ENCODE data around the gene KCNK1. TPM values are rescaled to one million over a fixed set of nuclear protein-coding genes. Genes with fewer than 3 reads are reported as not detected.

The KCNK1 gene
- total RNA-seq, 4 donors from 2014 or later, result 0.20 to 0.49 TPM; not detected in 2

DNA sequence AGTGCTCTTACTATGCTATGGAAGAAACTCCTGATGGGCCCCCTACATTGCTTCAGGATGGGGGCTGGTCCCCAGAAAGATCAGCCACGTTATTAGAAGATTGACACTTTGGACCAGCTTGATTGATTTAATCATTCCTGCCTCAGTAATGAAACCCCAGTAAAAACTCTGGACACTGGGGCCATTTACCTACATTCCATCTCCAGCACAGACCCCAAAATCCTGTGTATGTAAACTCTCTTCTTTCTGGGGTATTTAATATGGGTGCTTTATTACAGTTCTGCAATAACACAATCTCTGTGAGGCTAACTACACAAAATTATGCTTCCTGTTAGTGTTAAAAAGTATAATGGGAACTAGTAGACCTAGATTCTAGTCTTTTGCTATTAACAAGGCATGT is 96.6 kb downstream of the KCNK1 start:
- no peak for TF ChIP-seq POLR2A (IDR thresholded peaks at IDR 0.05)
- TF ChIP-seq, protein P1, sequence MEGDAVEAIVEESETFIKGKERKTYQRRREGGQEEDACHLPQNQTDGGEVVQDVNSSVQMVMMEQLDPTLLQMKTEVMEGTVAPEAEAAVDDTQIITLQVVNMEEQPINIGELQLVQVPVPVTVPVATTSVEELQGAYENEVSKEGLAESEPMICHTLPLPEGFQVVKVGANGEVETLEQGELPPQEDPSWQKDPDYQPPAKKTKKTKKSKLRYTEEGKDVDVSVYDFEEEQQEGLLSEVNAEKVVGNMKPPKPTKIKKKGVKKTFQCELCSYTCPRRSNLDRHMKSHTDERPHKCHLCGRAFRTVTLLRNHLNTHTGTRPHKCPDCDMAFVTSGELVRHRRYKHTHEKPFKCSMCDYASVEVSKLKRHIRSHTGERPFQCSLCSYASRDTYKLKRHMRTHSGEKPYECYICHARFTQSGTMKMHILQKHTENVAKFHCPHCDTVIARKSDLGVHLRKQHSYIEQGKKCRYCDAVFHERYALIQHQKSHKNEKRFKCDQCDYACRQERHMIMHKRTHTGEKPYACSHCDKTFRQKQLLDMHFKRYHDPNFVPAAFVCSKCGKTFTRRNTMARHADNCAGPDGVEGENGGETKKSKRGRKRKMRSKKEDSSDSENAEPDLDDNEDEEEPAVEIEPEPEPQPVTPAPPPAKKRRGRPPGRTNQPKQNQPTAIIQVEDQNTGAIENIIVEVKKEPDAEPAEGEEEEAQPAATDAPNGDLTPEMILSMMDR (IDR thresholded peaks at IDR 0.05 in 4 of 5, conservative IDR thresholded peaks at IDR 0.05 in 1 of 5), result no peak
- intact Hi-C loops (cut with DNase I; ENCODE audit: low total_unique reads), result no loop called here
- no peaks in the 10 kb centered on the region for H3K9me3 ChIP-seq
- H3K27me3 ChIP-seq, result no peaks in the 10 kb centered on the region
- no peaks in the 10 kb centered on the region for H3K4me1 ChIP-seq
- no peak for ATAC-seq
- no peak overlapping the region for H3K4me3 ChIP-seq
- no peak overlapping the region for H3K27ac ChIP-seq
- no peaks in the 10 kb centered on the region for H3K36me3 ChIP-seq
- DNase-seq, result no peak
- in situ Hi-C loops (cut with MboI; ENCODE audit: low sequenced_read_pairs in 4 of 4), result no loop called here

DNA sequence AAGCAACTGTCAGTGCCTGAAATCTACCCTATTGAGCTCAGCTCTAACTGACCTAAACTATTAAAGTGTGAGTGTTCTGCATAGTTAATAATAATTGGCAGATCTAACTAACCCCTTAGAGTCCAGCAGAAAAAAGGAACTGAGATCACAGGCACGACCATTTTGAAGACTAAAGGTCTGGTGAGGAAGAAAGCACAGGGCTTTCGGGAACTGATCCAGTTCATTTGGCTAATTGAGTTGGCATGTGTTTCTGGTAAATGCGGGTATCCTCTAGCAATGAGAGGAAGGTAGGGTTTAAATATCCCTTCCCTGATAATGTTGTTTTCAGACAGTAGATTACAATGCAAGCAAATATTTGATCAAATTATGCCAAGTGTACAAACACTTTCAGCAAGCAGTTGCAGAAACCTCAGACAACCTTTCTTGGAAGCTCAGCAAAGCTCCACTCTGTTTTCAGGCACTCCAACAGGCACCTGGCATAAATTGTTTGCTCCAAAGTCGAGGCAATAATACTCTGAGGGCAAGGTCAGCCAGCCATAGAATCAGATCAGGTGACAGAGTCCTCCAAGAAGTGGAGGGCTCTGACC is 100.8 kb downstream of the KCNK1 start:
- Histone ChIP-seq H3K36me3 (no peaks in the 10 kb centered on the region), H3K4me1 (no peaks in the 10 kb centered on the region), H3K27me3 (no peaks in the 10 kb centered on the region), H3K9me3 (no peaks in the 10 kb centered on the region), H3K4me3 (no peak overlapping the region), H3K27ac (no peak overlapping the region)
- TF ChIP-seq, protein P1 (IDR thresholded peaks at IDR 0.05 in 4 of 5, conservative IDR thresholded peaks at IDR 0.05 in 1 of 5), result no peak
- no peak for TF ChIP-seq POLR2A (IDR thresholded peaks at IDR 0.05)
- intact Hi-C loops (cut with DNase I; ENCODE audit: low total_unique reads), result no loop called here
- in situ Hi-C loops (cut with MboI; ENCODE audit: low sequenced_read_pairs in 4 of 4), result no loop called here
- DNase-seq (no peak), ATAC-seq (no peak)

- in situ Hi-C loops (cut with MboI; ENCODE audit: low sequenced_read_pairs in 4 of 4) (no loop called here), intact Hi-C loops (cut with DNase I; ENCODE audit: low total_unique reads) (no loop called here)
- Histone ChIP-seq H3K36me3 (no peaks in the 10 kb centered on the region), H3K4me3 (no peak overlapping the region), H3K27ac (no peak overlapping the region), H3K9me3 (no peaks in the 10 kb centered on the region), H3K27me3 (no peaks in the 10 kb centered on the region), H3K4me1 (no peaks in the 10 kb centered on the region)
- no peak for TF ChIP-seq POLR2A (IDR thresholded peaks at IDR 0.05)
- TF ChIP-seq, protein P1 (IDR thresholded peaks at IDR 0.05 in 4 of 5, conservative IDR thresholded peaks at IDR 0.05 in 1 of 5), result no peak
- DNase-seq, result no peak
- no peak for ATAC-seq
Observed at GRCh38 chr1:233718057-233718456, 104.2 kb downstream of the KCNK1 start.

GRCh38 chr1:233719655-233720341 is 105.9 kb downstream of the KCNK1 start:
- intact Hi-C loops (cut with DNase I; ENCODE audit: low total_unique reads) (no loop called here), in situ Hi-C loops (cut with MboI; ENCODE audit: low sequenced_read_pairs in 4 of 4) (no loop called here)
- no peaks in the 10 kb centered on the region for H3K27me3 ChIP-seq
- no peak overlapping the region for H3K27ac ChIP-seq
- DNase-seq (no peak), ATAC-seq (no peak)
- no peaks in the 10 kb centered on the region for H3K9me3 ChIP-seq
- TF ChIP-seq, protein P1 (IDR thresholded peaks at IDR 0.05 in 4 of 5, conservative IDR thresholded peaks at IDR 0.05 in 1 of 5), result no peak
- no peak for TF ChIP-seq POLR2A (IDR thresholded peaks at IDR 0.05)
- no peak overlapping the region for H3K4me3 ChIP-seq
- no peaks in the 10 kb centered on the region for H3K4me1 ChIP-seq
- no peaks in the 10 kb centered on the region for H3K36me3 ChIP-seq
